ENCODE results near the gene GRAMD1B. TPM values are rescaled to one million over a fixed set of nuclear protein-coding genes. Genes with fewer than 3 reads are reported as not detected.

Gene GRAMD1B
- total RNA-seq, 1 experiment from 2014 or later = 1.2 TPM

GRCh38 chr11:123407130-123407995 lies 22.7 kb upstream of the GRAMD1B start:
- intact Hi-C loops (cut with micrococcal nuclease; ENCODE audit: unreplicated experiment) = loop anchor here (1.0 to 5.0 kb wide), 6 partner anchors 27 to 305 kb away; no protein-coding TSS in a partner anchor
- Histone ChIP-seq H3K4me1 (peaks cover 16% of the 10 kb centered on the region), H3K9me3 (no peaks in the 10 kb centered on the region), H3K4me3 (ENCODE audit: low read depth, low read length) (no peak overlapping the region), H3K27me3 (replicated peaks; ENCODE audit: control insufficient read depth, insufficient read depth, low read length) (peaks cover 9% of the 10 kb centered on the region), H3K36me3 (ENCODE audit: control insufficient read depth, insufficient read depth, low read length) (no peaks in the 10 kb centered on the region)
- ChIA-PET POLR2A (interaction anchor here (0.9 kb wide), 1 partner anchor 71 kb away, joined by 3 read pairs; no protein-coding TSS in a partner anchor), CTCF (interaction anchor here (0.6 to 4.2 kb wide), 29 partner anchors 12 to 378 kb away, joined by 3 to 170 read pairs (median 4); partner anchors contain the start of gene GRAMD1B)
- H3K4me1 Mint-ChIP-seq (ENCODE audit: low read depth, unreplicated experiment) = peaks cover 7% of the 10 kb centered on the region
- H3K9me3 Mint-ChIP-seq (ENCODE audit: unreplicated experiment) = no peaks in the 10 kb centered on the region
- H3K27ac Mint-ChIP-seq (ENCODE audit: unreplicated experiment) = no peak overlapping the region
- peak; percentile 93 to 98 for TF ChIP-seq CTCF (IDR thresholded peaks at IDR 0.05; ENCODE audit: insufficient read depth in 1 of 2, low read depth in 1 of 2, low read length in 1 of 2, severe bottlenecking in 1 of 2, unreplicated experiment in 1 of 2)
- H3K4me3 Mint-ChIP-seq (ENCODE audit: unreplicated experiment) = no peak overlapping the region
- peak; percentile 83 to 87 for DNase-seq
- no TSS peak for BruUV-seq (replicated peaks)
- no peaks in the 10 kb centered on the region for H3K36me3 Mint-ChIP-seq (ENCODE audit: insufficient read depth, unreplicated experiment)
- peaks cover 23% of the 10 kb centered on the region for H3K27me3 Mint-ChIP-seq (ENCODE audit: insufficient read depth, unreplicated experiment)

- no peak for DNase-seq
- Histone ChIP-seq H3K36me3 (ENCODE audit: control insufficient read depth, insufficient read depth, low read length) (no peaks in the 10 kb centered on the region), H3K4me3 (ENCODE audit: low read depth, low read length) (no peak overlapping the region), H3K4me1 (peaks cover 16% of the 10 kb centered on the region), H3K27me3 (replicated peaks; ENCODE audit: control insufficient read depth, insufficient read depth, low read length) (peaks cover 7% of the 10 kb centered on the region), H3K9me3 (no peaks in the 10 kb centered on the region)
- CTCF ChIA-PET = interaction anchor here (0.7 to 4.2 kb wide), 28 partner anchors 12 to 353 kb away, joined by 3 to 170 read pairs (median 4); partner anchors contain the start of gene GRAMD1B
- H3K4me1 Mint-ChIP-seq (ENCODE audit: low read depth, unreplicated experiment) = peaks cover 7% of the 10 kb centered on the region
- intact Hi-C loops (cut with micrococcal nuclease; ENCODE audit: unreplicated experiment) = loop anchor here (1.0 to 5.0 kb wide), 6 partner anchors 27 to 305 kb away; no protein-coding TSS in a partner anchor
- H3K27ac Mint-ChIP-seq (ENCODE audit: unreplicated experiment) = no peak overlapping the region
- H3K9me3 Mint-ChIP-seq (ENCODE audit: unreplicated experiment) = no peaks in the 10 kb centered on the region
- no TSS peak for BruUV-seq (replicated peaks)
- TF ChIP-seq CTCF (IDR thresholded peaks at IDR 0.05; ENCODE audit: insufficient read depth in 1 of 2, low read depth in 1 of 2, low read length in 1 of 2, severe bottlenecking in 1 of 2, unreplicated experiment in 1 of 2) = no peak
- peaks cover 23% of the 10 kb centered on the region for H3K27me3 Mint-ChIP-seq (ENCODE audit: insufficient read depth, unreplicated experiment)
- no peak overlapping the region for H3K4me3 Mint-ChIP-seq (ENCODE audit: unreplicated experiment)
- H3K36me3 Mint-ChIP-seq (ENCODE audit: insufficient read depth, unreplicated experiment) = no peaks in the 10 kb centered on the region
- POLR2A ChIA-PET = interaction anchor here (0.9 kb wide), 1 partner anchor 71 kb away, joined by 3 read pairs; no protein-coding TSS in a partner anchor
Observed at GRCh38 chr11:123407996-123408597, 22.0 kb upstream of the GRAMD1B start.

Measured in Caco-2 (cell line).